Endothelial cell of umbilical vein (primary cell): ENCODE measurements around the gene MTIF3. TPM values are rescaled to one million over a fixed set of nuclear protein-coding genes. Genes with fewer than 3 reads are reported as not detected.

Experiments used
- BruUV-seq: library from RNA; stranded (reverse); fragments of 400-500 nt; replicated peaks from 2 replicates; lab custom pipeline; 2021; lab: Mats Ljungman, UMichigan
- CTCF ChIA-PET: fragments of 300-600, 350-600 bp; sonication (Branson Sonifier 250); formaldehyde crosslinking; loops from one replicate; lab custom pipeline; 2021; ENCODE audit warnings: antibody characterized with exemption, inconsistent platforms; lab: Charles Lee
- POLR2A ChIA-PET: fragments of 300-600, 350-600 bp; sonication (Branson Sonifier 250); formaldehyde crosslinking; loops from one replicate; lab custom pipeline; 2021; ENCODE audit warnings: antibody characterized with exemption, inconsistent platforms; lab: Charles Lee
- DNase-seq: peaks from one replicate; pipeline ENCODE4 v3.0.0-alpha.2; 2011; ENCODE audit warnings: low read depth, low spot score
- FAIRE-seq: peaks from 2 replicates; lab custom pipeline; 2011; peaks lifted over from hg19 to GRCh38; lab: Jason Lieb, UNC
- H2AFZ ChIP-seq: 2 replicates; pipeline ENCODE4 v1.6.0; 2012; ENCODE audit warnings: low read depth, low read length, control low read depth, inconsistent platforms
- H3K27ac ChIP-seq: 2 replicates; pipeline ENCODE4 v1.5.1; 2011; ENCODE audit warnings: low read depth, mild to moderate bottlenecking, control low read depth, low read length, moderate library complexity; ENCODE audit not compliant: insufficient read depth
- H3K27me3 ChIP-seq, 2 experiments: 2 replicates each; pipeline versions ENCODE4 v1.6.0 to v1.6.1; 2011; ENCODE audit warnings: low read length in 2 of 2, mixed read lengths in 1 of 2; ENCODE audit not compliant: control insufficient read depth in 2 of 2, insufficient read depth in 2 of 2
- H3K36me3 ChIP-seq, 2 experiments: 2 replicates in 1 of 2; 3 replicates in 1 of 2; pipeline ENCODE4 v1.5.1; 2011; ENCODE audit warnings: low read length in 2 of 2, mild to moderate bottlenecking in 1 of 2, moderate library complexity in 1 of 2; ENCODE audit not compliant: control insufficient read depth in 2 of 2, insufficient read depth in 2 of 2; ENCODE audit errors: extremely low read depth in 1 of 2
- H3K4me1 ChIP-seq: 3 replicates; pipeline ENCODE4 v1.5.1; 2011; ENCODE audit warnings: mild to moderate bottlenecking, low read length; ENCODE audit not compliant: control insufficient read depth, insufficient read depth; ENCODE audit errors: extremely low read depth
- H3K4me2 ChIP-seq: 2 replicates; pipeline ENCODE4 v1.6.1; 2011; ENCODE audit warnings: low read length, control low read depth, mixed read lengths; ENCODE audit not compliant: insufficient read depth
- H3K4me3 ChIP-seq, 3 experiments: fragments of 200-600 bp in 1 of 3; sonication (generic), shearing (Covaris generic) in 1 of 3; replicated peaks in 1 of 3; 2 replicates each; pipeline ENCODE4 v1.5.1; 2011 to 2016; ENCODE audit warnings: control low read depth in 3 of 3, low read length in 3 of 3, mild to moderate bottlenecking in 2 of 3, inconsistent platforms in 1 of 3, low read depth in 1 of 3, moderate library complexity in 1 of 3; ENCODE audit not compliant: insufficient read depth in 1 of 3
- H3K79me2 ChIP-seq: 2 replicates; pipeline ENCODE4 v1.6.0; 2012; ENCODE audit warnings: low read length, inconsistent platforms; ENCODE audit not compliant: control insufficient read depth, insufficient read depth
- H3K9ac ChIP-seq: replicated peaks from 2 replicates; pipeline ENCODE3; 2011; ENCODE audit warnings: low read length, control low read depth; ENCODE audit not compliant: insufficient read depth; ENCODE audit errors: extremely low read depth
- H3K9me1 ChIP-seq: replicated peaks from 3 replicates; pipeline ENCODE4 v1.6.0; 2011; ENCODE audit warnings: mild to moderate bottlenecking, low read length; ENCODE audit not compliant: control insufficient read depth, insufficient read depth; ENCODE audit errors: extremely low read depth
- H3K9me3 ChIP-seq: replicated peaks from 2 replicates; pipeline ENCODE4 v1.5.1; 2012; ENCODE audit warnings: low read length, inconsistent platforms; ENCODE audit not compliant: control insufficient read depth, insufficient read depth
- H4K20me1 ChIP-seq: replicated peaks from 2 replicates; pipeline ENCODE3; 2011; ENCODE audit warnings: mild to moderate bottlenecking, low read length; ENCODE audit not compliant: control insufficient read depth, insufficient read depth; ENCODE audit errors: extremely low read depth
- EZH2 ChIP-seq: IDR thresholded peaks from 2 replicates; pipeline ENCODE4 v1.6.1; 2012; ENCODE audit warnings: borderline replicate concordance, low read depth, mild to moderate bottlenecking, moderate library complexity, low read length, inconsistent platforms; ENCODE audit not compliant: severe bottlenecking
- FOS ChIP-seq: IDR thresholded peaks from 2 replicates; pipeline ENCODE4 v1.6.1; 2011; ENCODE audit warnings: mild to moderate bottlenecking, low read length, moderate library complexity, borderline replicate concordance; ENCODE audit not compliant: insufficient read depth
- GATA2 ChIP-seq: IDR thresholded peaks from 2 replicates; pipeline ENCODE4 v1.7.0; 2011; ENCODE audit warnings: low read depth, mild to moderate bottlenecking, moderate library complexity, mixed read lengths, low read length; ENCODE audit not compliant: insufficient read length, insufficient read depth
- JUN ChIP-seq: IDR thresholded peaks from 2 replicates; pipeline ENCODE4 v1.6.1; 2011; ENCODE audit warnings: borderline replicate concordance, low read depth; ENCODE audit not compliant: insufficient read length, insufficient read depth
- MYC ChIP-seq: IDR thresholded peaks from one replicate; pipeline ENCODE4 v1.6.1; 2011; ENCODE audit warnings: mild to moderate bottlenecking, low read depth, low read length
- POLR2A ChIP-seq: IDR thresholded peaks from 2 replicates; pipeline ENCODE4 v1.6.1; 2012; ENCODE audit warnings: low read depth, mild to moderate bottlenecking, control low read depth, low read length
- POLR2AphosphoS5 ChIP-seq: IDR thresholded peaks from 2 replicates; pipeline ENCODE4 v1.6.1; 2012; ENCODE audit warnings: low read depth, mild to moderate bottlenecking, control low read depth, low read length, moderate library complexity; ENCODE audit not compliant: insufficient read depth
- dilution Hi-C: fragments of 300-500 bp; cut with MboI; formaldehyde crosslinking; loops from one replicate; pipeline ENCODE4 v1.15.0; 2019; ENCODE audit warnings: low sequenced_read_pairs; ENCODE audit not compliant: extremely low pct_ligation_motif_present
- intact Hi-C: fragments of 100-400 bp; cut with micrococcal nuclease; formaldehyde crosslinking; loops from one replicate; pipeline ENCODE4 v1.10.0; 2022
- polyA plus RNA-seq, 4 experiments: library from polyadenylated mRNA; depleted of rRNA in 3 of 4; stranded (reverse) in 3 of 4; unstranded in 1 of 4; fragments of >200 nt; gene quantifications; 2 replicates each; pipeline versions ENCODE4 v1.2.1 to v1.2.3, GENCODE V29; 2011 to 2012; ENCODE audit warnings: missing spikeins in 1 of 4
- total RNA-seq: library from RNA; stranded (reverse); gene quantifications from 2 replicates; pipeline ENCODE4 v1.2.3, GENCODE V29; 2021
- TF ChIP-seq, protein P1 (sequence below): IDR thresholded peaks from 2 replicates; pipeline ENCODE4 v1.6.1; 2011; ENCODE audit not compliant: insufficient read depth, insufficient read length
- TF ChIP-seq, protein P2 (sequence below), 2 donors: IDR thresholded peaks; 1 replicate in 1 of 2; 2 replicates in 1 of 2; pipeline ENCODE4 v1.5.1; 2011; ENCODE audit warnings: low read length in 2 of 2, mild to moderate bottlenecking in 2 of 2, moderate library complexity in 2 of 2, control low read depth in 1 of 2, inconsistent platforms in 1 of 2, low read depth in 1 of 2; ENCODE audit not compliant: insufficient read depth in 1 of 2; ENCODE audit errors: extremely low read depth in 1 of 2

Gene MTIF3
- total and polyA plus RNA-seq, 2 donors (not counting 3 experiments of a cell fraction or from before 2014, with no cell fraction given): 23.5 to 37.5 TPM

DNA sequence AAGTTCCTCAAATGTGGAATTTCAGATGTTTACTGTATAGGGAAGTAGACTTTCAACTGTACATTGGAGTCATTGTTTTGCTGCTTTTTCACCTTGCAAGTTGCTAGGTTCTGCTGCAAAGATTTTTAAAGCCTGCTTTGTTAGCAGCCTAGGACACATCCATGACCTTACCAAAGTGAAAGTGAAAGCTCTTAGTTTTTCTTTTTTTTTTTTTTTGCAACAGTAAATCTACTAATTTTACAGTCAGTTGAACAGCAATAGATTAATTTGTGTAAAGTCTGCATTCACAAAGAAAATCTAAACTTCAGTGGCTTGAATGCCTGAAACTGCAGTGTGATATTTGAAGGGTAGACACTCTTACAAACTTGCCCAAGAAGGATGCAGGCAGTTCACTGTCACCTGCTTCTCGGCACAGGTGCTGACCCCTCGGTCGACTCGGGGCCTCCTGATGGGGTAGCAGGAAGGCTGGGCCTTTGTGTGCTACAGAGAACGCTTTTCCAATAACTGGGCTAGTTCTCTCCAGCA, 5.0 kb upstream of the MTIF3 start:
- no TSS peak for BruUV-seq
- TF ChIP-seq GATA2: no peak
- TF ChIP-seq, protein P1, sequence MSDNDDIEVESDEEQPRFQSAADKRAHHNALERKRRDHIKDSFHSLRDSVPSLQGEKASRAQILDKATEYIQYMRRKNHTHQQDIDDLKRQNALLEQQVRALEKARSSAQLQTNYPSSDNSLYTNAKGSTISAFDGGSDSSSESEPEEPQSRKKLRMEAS: no peak
- TF ChIP-seq FOS: no peak
- TF ChIP-seq POLR2AphosphoS5: no peak
- no peak for TF ChIP-seq EZH2
- TF ChIP-seq, protein P2, sequence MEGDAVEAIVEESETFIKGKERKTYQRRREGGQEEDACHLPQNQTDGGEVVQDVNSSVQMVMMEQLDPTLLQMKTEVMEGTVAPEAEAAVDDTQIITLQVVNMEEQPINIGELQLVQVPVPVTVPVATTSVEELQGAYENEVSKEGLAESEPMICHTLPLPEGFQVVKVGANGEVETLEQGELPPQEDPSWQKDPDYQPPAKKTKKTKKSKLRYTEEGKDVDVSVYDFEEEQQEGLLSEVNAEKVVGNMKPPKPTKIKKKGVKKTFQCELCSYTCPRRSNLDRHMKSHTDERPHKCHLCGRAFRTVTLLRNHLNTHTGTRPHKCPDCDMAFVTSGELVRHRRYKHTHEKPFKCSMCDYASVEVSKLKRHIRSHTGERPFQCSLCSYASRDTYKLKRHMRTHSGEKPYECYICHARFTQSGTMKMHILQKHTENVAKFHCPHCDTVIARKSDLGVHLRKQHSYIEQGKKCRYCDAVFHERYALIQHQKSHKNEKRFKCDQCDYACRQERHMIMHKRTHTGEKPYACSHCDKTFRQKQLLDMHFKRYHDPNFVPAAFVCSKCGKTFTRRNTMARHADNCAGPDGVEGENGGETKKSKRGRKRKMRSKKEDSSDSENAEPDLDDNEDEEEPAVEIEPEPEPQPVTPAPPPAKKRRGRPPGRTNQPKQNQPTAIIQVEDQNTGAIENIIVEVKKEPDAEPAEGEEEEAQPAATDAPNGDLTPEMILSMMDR (IDR thresholded peaks at IDR 0.05; ENCODE audit: extremely low read depth in 1 of 2, insufficient read depth in 1 of 2, low read depth in 1 of 2, low read length in 2 of 2): no peak
- TF ChIP-seq MYC: no peak
- no peak for TF ChIP-seq POLR2A
- no peak for TF ChIP-seq JUN
- H3K36me3 ChIP-seq: no peaks in the 10 kb centered on the region
- H3K9me1 ChIP-seq: no peaks in the 10 kb centered on the region
- peak overlapping the region; percentile 58 for H3K4me2 ChIP-seq
- ChIA-PET CTCF (interaction anchor here (0.7 to 4.1 kb wide), 5 partner anchors 10 to 499 kb away, joined by 3 to 20 read pairs (median 4); no protein-coding TSS in a partner anchor), POLR2A (no interaction called here)
- no peaks in the 10 kb centered on the region for H4K20me1 ChIP-seq
- peak overlapping the region; percentile 93 for H2AFZ ChIP-seq
- no peak overlapping the region for H3K4me3 ChIP-seq
- no peak overlapping the region for H3K27ac ChIP-seq
- peaks cover 7% of the 10 kb centered on the region for H3K4me1 ChIP-seq
- H3K79me2 ChIP-seq: no peaks in the 10 kb centered on the region
- no peak overlapping the region for H3K9ac ChIP-seq
- intact Hi-C loops (no loop called here), dilution Hi-C loops (no loop called here)
- no peak for DNase-seq
- peaks cover 7 to 20% of the 10 kb centered on the region in 2 experiments for H3K27me3 ChIP-seq
- FAIRE-seq: no peak
- no peaks in the 10 kb centered on the region for H3K9me3 ChIP-seq
